H1 (cell line): Measurements from ENCODE around the gene LMAN1L. TPM values are rescaled to one million over a fixed set of nuclear protein-coding genes. Genes with fewer than 3 reads are reported as not detected.

Experiments used
- CTCF ChIA-PET: fragments of 300-600 bp; sonication (Branson Sonifier 250); formaldehyde crosslinking; loops from one replicate; lab custom pipeline; 2021; ENCODE audit not compliant: partially characterized antibody; lab: Charles Lee
- POLR2A ChIA-PET: fragments of 300-600 bp; sonication (Branson Sonifier 250); formaldehyde crosslinking; loops from one replicate; lab custom pipeline; 2021; ENCODE audit warnings: inconsistent platforms; ENCODE audit not compliant: partially characterized antibody; lab: Charles Lee
- DNase-seq, 2 experiments: peaks; one replicate each; pipeline versions ENCODE4 v3.0.0 to v3.0.0-alpha.2; 2010 to 2022; ENCODE audit warnings: low spot score in 2 of 2, low read depth in 1 of 2, mixed read lengths in 1 of 2
- FAIRE-seq: peaks from 2 replicates; lab custom pipeline; 2011; peaks lifted over from hg19 to GRCh38; lab: Jason Lieb, UNC
- H2AFZ ChIP-seq: 2 replicates; pipeline ENCODE4 v1.8.1; 2012; ENCODE audit warnings: low read length, inconsistent platforms
- H2AK5ac ChIP-seq: 2 replicates; pipeline ENCODE4 v1.6.1; 2013; ENCODE audit warnings: low read depth, low read length
- H2BK120ac ChIP-seq: replicated peaks from 2 replicates; pipeline ENCODE3; 2013; ENCODE audit warnings: low read depth, low read length, inconsistent platforms
- H2BK12ac ChIP-seq: 2 replicates; pipeline ENCODE4 v1.6.1; 2013; ENCODE audit warnings: low read depth, low read length
- H2BK15ac ChIP-seq: 2 replicates; pipeline ENCODE4 v1.6.1; 2013; ENCODE audit warnings: low read length
- H2BK20ac ChIP-seq: 2 replicates; pipeline ENCODE4 v1.6.1; 2013; ENCODE audit warnings: low read length
- H2BK5ac ChIP-seq: 2 replicates; pipeline ENCODE4 v1.6.1; 2013; ENCODE audit warnings: low read depth, low read length
- H3K14ac ChIP-seq: 2 replicates; pipeline ENCODE4 v1.6.1; 2013; ENCODE audit warnings: inconsistent platforms; ENCODE audit not compliant: insufficient read length
- H3K18ac ChIP-seq: 2 replicates; pipeline ENCODE4 v1.6.1; 2013; ENCODE audit warnings: low read length; ENCODE audit errors: extremely low read depth
- H3K23ac ChIP-seq: 2 replicates; pipeline ENCODE4 v1.6.1; 2013; ENCODE audit warnings: inconsistent platforms; ENCODE audit not compliant: insufficient read length
- H3K23me2 ChIP-seq: 2 replicates; pipeline ENCODE4 v1.6.1; 2013; ENCODE audit warnings: low read depth, low read length
- H3K27ac ChIP-seq: 2 replicates; pipeline ENCODE4 v1.6.1; 2011; ENCODE audit warnings: low read depth, low read length, inconsistent platforms
- H3K27me3 ChIP-seq, 4 experiments: replicated peaks in 1 of 4; 1 replicate in 1 of 4; 2 replicates in 3 of 4; pipeline versions ENCODE4 v1.6.1 to v1.8.1; 2011 to 2013; ENCODE audit warnings: low read length in 3 of 4, mild to moderate bottlenecking in 3 of 4, inconsistent platforms in 2 of 4, mixed read lengths in 2 of 4, moderate library complexity in 1 of 4; ENCODE audit not compliant: control insufficient read depth in 3 of 4, insufficient read depth in 3 of 4; ENCODE audit errors: extremely low read depth in 1 of 4
- H3K36me3 ChIP-seq, 4 experiments: 2 replicates each; pipeline versions ENCODE4 v1.6.1 to v1.8.1; 2011 to 2013; ENCODE audit warnings: mild to moderate bottlenecking in 4 of 4, low read length in 3 of 4, moderate library complexity in 2 of 4, control low read depth in 1 of 4, inconsistent platforms in 1 of 4; ENCODE audit not compliant: insufficient read depth in 4 of 4, control insufficient read depth in 2 of 4
- H3K4ac ChIP-seq: replicated peaks from 2 replicates; pipeline ENCODE3; 2013; ENCODE audit warnings: low read length, low read depth, mixed read lengths, inconsistent platforms; ENCODE audit not compliant: insufficient read length
- H3K4me1 ChIP-seq, 4 experiments: replicated peaks in 1 of 4; 1 replicate in 1 of 4; 2 replicates in 3 of 4; pipeline versions ENCODE4 v1.6.1 to v1.8.1; 2011 to 2013; ENCODE audit warnings: low read length in 3 of 4, inconsistent platforms in 2 of 4, mixed read lengths in 1 of 4; ENCODE audit not compliant: insufficient read depth in 4 of 4, control insufficient read depth in 3 of 4
- H3K4me2 ChIP-seq, 2 experiments: 2 replicates each; pipeline versions ENCODE4 v1.6.1 to v1.8.1; 2011 to 2013; ENCODE audit warnings: low read depth in 2 of 2, low read length in 2 of 2, control low read depth in 1 of 2, inconsistent platforms in 1 of 2, mild to moderate bottlenecking in 1 of 2; ENCODE audit not compliant: insufficient read depth in 1 of 2
- H3K4me3 ChIP-seq, 4 experiments: fragments of 200-600, 300-600 bp in 1 of 4; sonication (generic), shearing (Covaris generic), sonication (Bioruptor Twin) in 1 of 4; 2 replicates each; pipeline versions ENCODE4 v1.5.1 to v1.8.1; 2011 to 2016; ENCODE audit warnings: low read length in 4 of 4, low read depth in 3 of 4, control low read depth in 2 of 4, inconsistent platforms in 2 of 4, mild to moderate bottlenecking in 2 of 4, mixed read lengths in 1 of 4, moderate library complexity in 1 of 4; ENCODE audit not compliant: insufficient read depth in 2 of 4; ENCODE audit errors: extremely low read depth in 1 of 4
- H3K56ac ChIP-seq: replicated peaks from 2 replicates; pipeline ENCODE3; 2013; ENCODE audit warnings: low read depth, mild to moderate bottlenecking, mixed read lengths, low read length, inconsistent platforms; ENCODE audit not compliant: insufficient read length
- H3K79me1 ChIP-seq: 2 replicates; pipeline ENCODE4 v1.6.1; 2013; ENCODE audit warnings: low read depth, low read length, control low read depth
- H3K79me2 ChIP-seq, 2 experiments: 2 replicates each; pipeline versions ENCODE4 v1.6.1 to v1.8.1; 2012 to 2013; ENCODE audit warnings: low read length in 2 of 2, mild to moderate bottlenecking in 2 of 2, inconsistent platforms in 1 of 2; ENCODE audit not compliant: insufficient read depth in 2 of 2, control insufficient read depth in 1 of 2
- H3K9ac ChIP-seq, 4 experiments: replicated peaks in 1 of 4; 1 replicate in 1 of 4; 2 replicates in 3 of 4; pipeline versions ENCODE4 v1.6.1 to v1.8.1; 2011 to 2013; ENCODE audit warnings: low read depth in 3 of 4, low read length in 3 of 4, control low read depth in 2 of 4, mild to moderate bottlenecking in 2 of 4, moderate library complexity in 2 of 4, inconsistent platforms in 1 of 4; ENCODE audit errors: extremely low read depth in 1 of 4
- H3K9me3 ChIP-seq, 2 experiments: 2 replicates each; pipeline versions ENCODE4 v1.6.1 to v1.8.1; 2012 to 2013; ENCODE audit warnings: mild to moderate bottlenecking in 2 of 2, moderate library complexity in 2 of 2, control low read depth in 1 of 2, inconsistent platforms in 1 of 2, low read depth in 1 of 2, low read length in 1 of 2, mixed read lengths in 1 of 2; ENCODE audit not compliant: insufficient read depth in 2 of 2
- H4K20me1 ChIP-seq, 2 experiments: replicated peaks in 1 of 2; 2 replicates each; pipeline versions ENCODE3 to v1.8.1; 2011 to 2013; ENCODE audit warnings: inconsistent platforms in 2 of 2, low read length in 2 of 2, mild to moderate bottlenecking in 1 of 2; ENCODE audit not compliant: insufficient read depth in 2 of 2, control insufficient read depth in 1 of 2
- H4K5ac ChIP-seq: 2 replicates; pipeline ENCODE4 v1.6.1; 2013; ENCODE audit warnings: low read length, low read depth, mixed read lengths, inconsistent platforms; ENCODE audit not compliant: insufficient read length
- H4K8ac ChIP-seq: 2 replicates; pipeline ENCODE4 v1.8.0; 2013; ENCODE audit warnings: mild to moderate bottlenecking, moderate library complexity, low read length, inconsistent platforms; ENCODE audit not compliant: insufficient read depth; ENCODE audit errors: extremely low read depth
- H4K91ac ChIP-seq: replicated peaks from 2 replicates; pipeline ENCODE3; 2013; ENCODE audit warnings: low read length, mixed read lengths, inconsistent platforms; ENCODE audit not compliant: insufficient read length
- BRCA1 ChIP-seq: IDR thresholded peaks from 2 replicates; pipeline ENCODE4 v1.6.1; 2012; ENCODE audit warnings: low read depth, low read length, improper control_type of control experiment
- CHD2 ChIP-seq: IDR thresholded peaks from 2 replicates; pipeline ENCODE4 v1.6.1; 2012; ENCODE audit warnings: low read length, improper control_type of control experiment
- NRF1 ChIP-seq: IDR thresholded peaks from 2 replicates; pipeline ENCODE4 v1.6.1; 2011; ENCODE audit warnings: mild to moderate bottlenecking, low read depth, low read length, improper control_type of control experiment
- RFX5 ChIP-seq: IDR thresholded peaks from 2 replicates; pipeline ENCODE4 v1.6.1; 2011; ENCODE audit warnings: low read depth, low read length, improper control_type of control experiment, borderline replicate concordance
- SAP30 ChIP-seq: fragments of 300-600 bp; sonication (generic); IDR thresholded peaks from 2 replicates; pipeline ENCODE4 v1.7.1; 2012; ENCODE audit warnings: low read length, moderate library complexity, mild to moderate bottlenecking, inconsistent platforms; ENCODE audit not compliant: insufficient read depth, insufficient replicate concordance
- TCF12 ChIP-seq: IDR thresholded peaks from 2 replicates; pipeline ENCODE4 v1.6.1; 2011; ENCODE audit warnings: low read depth, mild to moderate bottlenecking, low read length
- TEAD4 ChIP-seq: IDR thresholded peaks from 2 replicates; pipeline ENCODE4 v1.6.1; 2012; ENCODE audit warnings: low read depth, low read length, inconsistent platforms, mixed read lengths
- WGBS, 2 experiments: shearing (Covaris generic) in 1 of 2; methylation state at CpG; one replicate each; pipeline versions ENCODE4 v1.1.6 to v1.1.7; 2013 to 2015; ENCODE audit warnings: low lambda C conversion rate in 2 of 2, mixed read lengths in 2 of 2, inconsistent platforms in 1 of 2, low coverage in 1 of 2, missing lambda C conversion rate in 1 of 2; ENCODE audit not compliant: insufficient replicate concordance in 2 of 2, insufficient coverage in 1 of 2, insufficient read length in 1 of 2; ENCODE audit errors: extremely low coverage in 1 of 2, missing lambda C conversion rate in 1 of 2; 5-methylcytosine and 5-hydroxymethylcytosine counted together
- polyA plus RNA-seq, 7 experiments: library from polyadenylated mRNA; depleted of rRNA in 3 of 7; stranded (reverse) in 5 of 7; unstranded in 2 of 7; fragments of >200 nt in 5 of 7; fragments of 200-250 nt in 2 of 7; gene quantifications; 1 replicate in 5 of 7; 2 replicates in 1 of 7; 4 replicates in 1 of 7; pipeline versions ENCODE4 v1.2.1 to v1.2.3, GENCODE V29; 2011 to 2013; ENCODE audit warnings: missing spikeins in 2 of 7, mixed read lengths in 2 of 7
- total RNA-seq: library from RNA; stranded (reverse); fragmentation: NEBNext Ultra II Directional; extraction: Animal tissue kit (Norgen Biotek cat#: 25700); gene quantifications from 2 replicates; pipeline ENCODE4 v1.2.1, GENCODE V29; 2021

LMAN1L gene
- total and polyA plus RNA-seq, 2 of the 8 experiments (the other 6 are each of a cell fraction or from before 2014, with no cell fraction given), result not detected

GRCh38 chr15:74786551-74787165 lies 26.0 kb upstream of the LMAN1L start:
- Histone ChIP-seq H4K8ac (no peak overlapping the region), H3K14ac (no peak overlapping the region), H3K4me2 (no peak overlapping the region), H3K9ac (no peak overlapping the region), H2BK20ac (no peak overlapping the region), H3K4ac (no peak overlapping the region), H4K91ac (no peak overlapping the region), H2BK12ac (no peak overlapping the region), H3K27me3 (no peaks in the 10 kb centered on the region), H2BK5ac (no peak overlapping the region), H3K4me3 (no peak overlapping the region), H3K18ac (no peak overlapping the region), H3K4me1 (peaks cover 4 to 32% (median 22%) of the 10 kb centered on the region in 4 experiments), H3K36me3 (no peaks in the 10 kb centered on the region), H2AFZ (no peak overlapping the region), H2BK15ac (no peak overlapping the region), H3K79me1 (peaks cover 26% of the 10 kb centered on the region), H3K9me3 (no peaks in the 10 kb centered on the region), H4K5ac (no peak overlapping the region), H3K23me2 (peaks cover 6% of the 10 kb centered on the region), H2AK5ac (no peak overlapping the region), H2BK120ac (no peak overlapping the region), H3K27ac (no peak overlapping the region), H4K20me1 (peaks cover 22 to 44% of the 10 kb centered on the region in 2 experiments), H3K79me2 (peaks cover 0 to 13% of the 10 kb centered on the region in 2 experiments; a peak in 1 of 4 replicates), H3K23ac (no peak overlapping the region), H3K56ac (no peak overlapping the region)
- ChIA-PET CTCF (interaction anchor here (0.6 to 53.7 kb wide), 19 partner anchors 10 to 161 kb away, joined by 3 to 1439 read pairs (median 8); partner anchors contain the start of genes CLK3, CPLX3, CSK and LMAN1L), POLR2A (interaction anchor here (0.6 to 4.5 kb wide), 9 partner anchors 13 to 159 kb away, joined by 3 to 20 read pairs (median 3); no protein-coding TSS in a partner anchor)
- FAIRE-seq, result no peak
- WGBS, 2 experiments, result 93% methylated on average over 5 of the region's 7 CpGs; no CpG with 5 or more reads in 1 of the 2 experiments
- no peak for DNase-seq
- TF ChIP-seq CHD2, result no peak
- no peak for TF ChIP-seq NRF1
- TF ChIP-seq RFX5, result no peak
- no peak for TF ChIP-seq TCF12
- no peak for TF ChIP-seq BRCA1
- TF ChIP-seq SAP30, result no peak
- no peak for TF ChIP-seq TEAD4
